Measurements from ENCODE around the gene PTPRN2.

DNA sequence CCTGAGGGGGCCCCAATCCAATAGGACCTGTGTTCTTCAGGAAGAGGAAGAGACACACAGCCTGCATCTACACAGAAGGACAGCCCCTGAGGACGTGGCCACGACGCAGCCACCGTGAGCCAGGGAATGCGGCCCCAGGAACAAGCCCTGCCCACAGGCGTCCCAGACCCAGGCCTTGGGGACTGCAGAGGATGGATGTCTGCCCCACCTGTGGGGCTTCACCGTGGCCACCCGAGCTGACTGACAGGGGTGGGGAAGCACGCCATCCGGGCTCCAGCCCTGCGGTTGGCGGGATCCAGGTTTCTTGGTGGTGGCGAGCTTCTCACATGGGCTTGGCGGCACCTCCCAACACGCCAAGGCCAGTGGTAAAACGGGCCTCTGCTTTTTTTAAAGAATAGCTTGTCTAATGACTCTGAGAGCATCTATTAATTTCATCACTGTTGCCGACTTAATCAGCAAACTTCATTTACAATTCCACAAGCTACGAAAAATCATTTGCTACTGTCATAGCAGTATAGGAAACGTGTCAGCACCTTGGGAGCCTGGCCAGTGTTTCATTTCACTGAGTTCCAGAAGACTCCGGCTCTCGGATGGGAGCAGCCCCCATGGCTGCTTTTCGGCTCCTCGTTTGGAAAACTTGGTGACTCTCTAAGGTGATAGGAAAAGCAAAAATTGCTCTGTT is 584.0 kb downstream of the PTPRN2 start:
- TF ChIP-seq, protein P1, sequence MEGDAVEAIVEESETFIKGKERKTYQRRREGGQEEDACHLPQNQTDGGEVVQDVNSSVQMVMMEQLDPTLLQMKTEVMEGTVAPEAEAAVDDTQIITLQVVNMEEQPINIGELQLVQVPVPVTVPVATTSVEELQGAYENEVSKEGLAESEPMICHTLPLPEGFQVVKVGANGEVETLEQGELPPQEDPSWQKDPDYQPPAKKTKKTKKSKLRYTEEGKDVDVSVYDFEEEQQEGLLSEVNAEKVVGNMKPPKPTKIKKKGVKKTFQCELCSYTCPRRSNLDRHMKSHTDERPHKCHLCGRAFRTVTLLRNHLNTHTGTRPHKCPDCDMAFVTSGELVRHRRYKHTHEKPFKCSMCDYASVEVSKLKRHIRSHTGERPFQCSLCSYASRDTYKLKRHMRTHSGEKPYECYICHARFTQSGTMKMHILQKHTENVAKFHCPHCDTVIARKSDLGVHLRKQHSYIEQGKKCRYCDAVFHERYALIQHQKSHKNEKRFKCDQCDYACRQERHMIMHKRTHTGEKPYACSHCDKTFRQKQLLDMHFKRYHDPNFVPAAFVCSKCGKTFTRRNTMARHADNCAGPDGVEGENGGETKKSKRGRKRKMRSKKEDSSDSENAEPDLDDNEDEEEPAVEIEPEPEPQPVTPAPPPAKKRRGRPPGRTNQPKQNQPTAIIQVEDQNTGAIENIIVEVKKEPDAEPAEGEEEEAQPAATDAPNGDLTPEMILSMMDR (IDR thresholded peaks at IDR 0.05), result no peak
- no peak for TF ChIP-seq POLR2A (IDR thresholded peaks at IDR 0.05)
